Tibial artery (tissue), 4 donors: ENCODE measurements around the gene LASP1NB.

ENCODE experiments used
- DNase-seq, 2 donors: peaks; one replicate each; pipeline ENCODE4 v3.0.0-alpha.2; 2019
- H3K27ac ChIP-seq, 2 donors: fragments of 200-600 bp; sonication (generic) in 1 of 2; 1 replicate in 1 of 2; 2 replicates in 1 of 2; pipeline ENCODE4 v1.5.1; 2018 to 2019; ENCODE audit warnings: mild to moderate bottlenecking in 1 of 2
- H3K27me3 ChIP-seq, 2 donors: fragments of 200-600 bp; sonication (generic) in 1 of 2; one replicate each; pipeline versions ENCODE4 v1.5.1 to v1.6.0; 2016 to 2019
- H3K36me3 ChIP-seq, 3 donors: fragments of 200-600 bp; sonication (generic) in 2 of 3; one replicate each; pipeline ENCODE4 v1.5.1; 2016 to 2019; ENCODE audit warnings: mild to moderate bottlenecking in 2 of 3
- H3K4me1 ChIP-seq, 4 donors: fragments of 200-600 bp; sonication (generic) in 2 of 4; 1 replicate in 3 of 4; 2 replicates in 1 of 4; pipeline ENCODE4 v1.5.1; 2016 to 2019
- H3K4me3 ChIP-seq, 2 donors: fragments of 200-600 bp; sonication (generic) in 1 of 2; 1 replicate in 1 of 2; 2 replicates in 1 of 2; pipeline ENCODE4 v1.5.1; 2018 to 2019; ENCODE audit warnings: mild to moderate bottlenecking in 2 of 2
- H3K9me3 ChIP-seq, 3 donors: fragments of 200-600 bp; sonication (generic) in 1 of 3; one replicate each; pipeline ENCODE4 v1.5.1; 2016 to 2019
- CTCF ChIP-seq, 2 experiments: fragments of 200-600 bp in 1 of 2; fragments of 450-650 bp in 1 of 2; IDR thresholded peaks; one replicate each; pipeline ENCODE4 v1.5.1; 2017 to 2019; ENCODE audit warnings: antibody characterized with exemption in 2 of 2, mild to moderate bottlenecking in 1 of 2, moderate library complexity in 1 of 2
- intact Hi-C: fragments of 100-400 bp; cut with DNase I; formaldehyde crosslinking; loops from one replicate; pipeline ENCODE4 v1.15.0; 2023; ENCODE audit warnings: low total_unique reads

LASP1NB gene

DNA sequence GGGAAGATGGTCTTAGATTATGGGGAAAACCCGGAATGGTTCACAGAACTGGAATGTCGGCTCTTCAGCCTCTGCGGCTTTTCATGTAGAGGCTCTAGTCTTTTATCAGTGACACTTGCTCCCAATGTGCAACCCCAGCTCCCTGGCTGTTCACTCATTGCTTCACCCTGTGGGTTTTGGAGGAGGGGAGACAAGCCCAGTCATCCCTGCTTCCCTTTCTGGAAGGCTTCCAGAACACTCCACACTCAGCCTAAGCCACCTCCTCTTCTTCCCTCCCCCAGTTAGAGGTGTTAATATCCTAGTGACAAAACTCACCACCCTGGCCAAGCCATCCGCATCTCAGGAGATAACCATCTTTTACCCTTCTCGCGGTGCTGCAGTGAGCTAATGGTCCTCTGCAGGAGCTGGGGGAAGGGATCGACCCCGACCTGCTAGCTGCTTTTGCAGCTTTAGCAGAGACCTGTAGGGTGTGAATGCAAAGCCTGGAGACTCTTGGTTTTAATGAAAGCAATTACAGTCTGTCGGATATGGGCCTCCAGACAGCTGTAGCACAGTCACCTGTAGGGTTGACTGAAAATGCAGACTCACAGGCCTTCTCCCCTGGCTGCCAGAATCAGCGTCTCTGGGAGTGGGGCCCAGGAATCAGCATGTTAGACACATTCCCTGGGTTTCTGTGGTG lies 24.3 kb upstream of the LASP1NB start:
- Histone ChIP-seq H3K4me1 (peaks cover 0 to 84% (median 62%) of the 10 kb centered on the region in 4 donors), H3K27me3 (no peaks in the 10 kb centered on the region), H3K4me3 (no peak overlapping the region), H3K9me3 (no peaks in the 10 kb centered on the region), H3K36me3 (peaks cover 35 to 63% (median 40%) of the 10 kb centered on the region in 3 donors), H3K27ac (peak overlapping the region; percentile 67 to 77)
- peak in 1 of 2 donors; percentile 57 for DNase-seq
- TF ChIP-seq CTCF (IDR thresholded peaks at IDR 0.05) = no peak
- intact Hi-C loops = no loop called here

DNA sequence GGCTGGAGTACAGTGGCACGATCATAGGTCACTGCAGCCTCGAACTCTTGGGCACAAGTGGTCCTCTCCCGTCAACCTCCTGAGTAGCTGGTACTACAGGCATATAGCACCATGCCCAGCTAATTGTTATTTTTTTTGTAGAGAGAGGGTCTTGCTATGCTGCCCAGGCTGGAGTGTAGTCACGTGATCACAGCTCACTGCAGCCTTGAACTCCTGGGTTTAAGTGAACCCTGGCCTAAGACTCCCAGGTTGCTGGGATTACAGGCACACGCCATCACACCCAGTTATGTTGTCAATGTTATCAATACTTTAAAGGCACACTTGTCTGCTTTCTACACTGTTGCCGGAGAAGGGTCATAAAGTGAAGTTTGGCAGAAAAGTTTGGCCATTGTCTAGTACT lies 22.0 kb upstream of the LASP1NB start:
- peak overlapping the region; percentile 67 to 77 for H3K27ac ChIP-seq
- no peak for DNase-seq

DNA sequence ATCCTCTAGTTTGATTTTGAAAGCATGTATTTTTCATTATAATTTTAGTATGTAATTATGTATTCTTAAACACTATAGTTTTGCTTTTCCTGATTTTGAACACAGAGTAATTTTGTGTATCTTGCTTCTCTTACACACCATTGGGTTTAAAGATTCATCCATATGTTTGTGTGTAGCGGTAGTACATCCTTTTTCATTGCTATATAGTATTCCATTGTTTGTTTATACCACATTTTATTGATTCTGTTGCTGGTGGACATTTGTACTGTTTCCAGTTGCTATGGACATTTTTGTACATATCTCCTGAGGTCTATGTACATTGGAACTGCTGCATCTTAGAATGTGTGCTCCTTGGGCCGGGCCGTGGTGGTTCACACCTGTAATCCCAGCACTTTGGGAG lies 20.5 kb upstream of the LASP1NB start:
- Histone ChIP-seq H3K9me3 (no peaks in the 10 kb centered on the region), H3K27me3 (no peaks in the 10 kb centered on the region), H3K4me3 (no peak overlapping the region), H3K36me3 (peaks cover 22 to 42% (median 25%) of the 10 kb centered on the region in 3 donors), H3K27ac (peak overlapping the region in 1 of 2 donors; percentile 2), H3K4me1 (peaks cover 0 to 79% (median 62%) of the 10 kb centered on the region in 4 donors)
- intact Hi-C loops = no loop called here
- DNase-seq = no peak
- no peak for TF ChIP-seq CTCF (IDR thresholded peaks at IDR 0.05)

More for the DNA sequence above, 22.0 kb upstream of the LASP1NB start:
- H3K36me3 ChIP-seq = peaks cover 30 to 55% (median 36%) of the 10 kb centered on the region in 3 donors
- intact Hi-C loops = no loop called here
- H3K4me3 ChIP-seq = no peak overlapping the region
- H3K27me3 ChIP-seq = no peaks in the 10 kb centered on the region
- peaks cover 0 to 83% (median 65%) of the 10 kb centered on the region in 4 donors for H3K4me1 ChIP-seq
- no peaks in the 10 kb centered on the region for H3K9me3 ChIP-seq
- no peak for TF ChIP-seq CTCF (IDR thresholded peaks at IDR 0.05)

DNA sequence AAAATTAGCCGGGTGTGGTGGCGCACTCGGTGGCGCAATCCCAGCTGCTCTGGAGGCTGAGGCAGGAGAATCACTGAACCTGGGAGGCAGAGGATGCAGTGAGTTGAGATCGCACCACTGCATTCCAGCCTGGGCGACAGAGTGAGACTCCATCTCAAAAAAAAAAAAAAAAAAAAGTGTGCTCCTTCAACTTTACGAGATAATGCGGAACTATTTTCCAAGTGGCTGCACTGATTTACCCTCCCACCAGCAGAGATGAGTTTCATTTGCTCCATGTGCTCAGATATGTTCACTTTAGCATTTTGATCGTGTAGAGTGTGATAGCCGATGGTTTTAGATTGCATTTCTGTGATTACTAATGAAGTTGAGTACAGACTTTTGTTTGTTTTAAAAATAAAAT lies 20.0 kb upstream of the LASP1NB start:
- intact Hi-C loops = no loop called here
- H3K4me3 ChIP-seq = no peak overlapping the region
- peaks cover 0 to 79% (median 59%) of the 10 kb centered on the region in 4 donors for H3K4me1 ChIP-seq
- no peaks in the 10 kb centered on the region for H3K9me3 ChIP-seq
- peaks cover 25 to 42% (median 27%) of the 10 kb centered on the region in 3 donors for H3K36me3 ChIP-seq
- TF ChIP-seq CTCF (IDR thresholded peaks at IDR 0.05) = no peak
- peak overlapping the region in 1 of 2 donors; percentile 54 for H3K27ac ChIP-seq
- H3K27me3 ChIP-seq = no peaks in the 10 kb centered on the region
- DNase-seq = no peak

GRCh38 chr17:38906460-38907228 lies 18.8 kb upstream of the LASP1NB start:
- Histone ChIP-seq H3K36me3 (peaks cover 25 to 49% (median 35%) of the 10 kb centered on the region in 3 donors), H3K4me1 (peaks cover 0 to 76% (median 54%) of the 10 kb centered on the region in 4 donors), H3K27me3 (no peaks in the 10 kb centered on the region), H3K4me3 (no peak overlapping the region), H3K27ac (peak overlapping the region; percentile 54 to 62), H3K9me3 (no peaks in the 10 kb centered on the region)
- intact Hi-C loops = no loop called here
- peak in 1 of 2 donors; percentile 9 for DNase-seq
- no peak for TF ChIP-seq CTCF (IDR thresholded peaks at IDR 0.05)
